IMR-90 (cell line): ENCODE measurements around the gene HOXB8. TPM values are rescaled to one million over a fixed set of nuclear protein-coding genes. Genes with fewer than 3 reads are reported as not detected.

Experiments
- ATAC-seq: fragments of 200-7000 bp; cut with Tn5 transposase; 2 replicates; pipeline ENCODE4 v1.9.1; 2020; ENCODE audit warnings: low read depth, mild to moderate bottlenecking, moderate library complexity
- BruUV-seq: library from RNA; stranded (reverse); fragments of 400-500 nt; replicated peaks from 2 replicates; lab custom pipeline; 2021; lab: Mats Ljungman, UMichigan
- CTCF ChIA-PET: fragments of 300-600 bp; formaldehyde crosslinking; extraction: SDS; loops from one replicate; lab custom pipeline; 2021; ENCODE audit warnings: antibody characterized with exemption; lab: Yijun Ruan, JAX
- POLR2A ChIA-PET: fragments of 300-600 bp; sonication (Branson Sonifier 250); formaldehyde crosslinking; loops from one replicate; lab custom pipeline; 2022; ENCODE audit warnings: antibody characterized with exemption; ENCODE audit not compliant: unreplicated experiment; lab: Charles Lee
- DNase-seq: peaks from one replicate; pipeline ENCODE4 v3.0.0; 2013
- H2AFZ ChIP-seq: replicated peaks from 2 replicates; pipeline ENCODE3; 2013; ENCODE audit warnings: low read length, mild to moderate bottlenecking; ENCODE audit not compliant: poor library complexity
- H2AK5ac ChIP-seq: 2 replicates; pipeline ENCODE4 v1.6.1; 2013; ENCODE audit warnings: low read depth, low read length, inconsistent platforms
- H2AK9ac ChIP-seq: replicated peaks from 2 replicates; pipeline ENCODE3; 2013; ENCODE audit warnings: mild to moderate bottlenecking, low read depth, low read length, moderate library complexity; ENCODE audit not compliant: poor library complexity
- H2BK120ac ChIP-seq: 2 replicates; pipeline ENCODE4 v1.6.1; 2013; ENCODE audit warnings: low read depth, low read length, inconsistent platforms
- H2BK15ac ChIP-seq: 3 replicates; pipeline ENCODE4 v1.6.1; 2013; ENCODE audit warnings: low read depth, low read length, inconsistent platforms
- H2BK20ac ChIP-seq: 2 replicates; pipeline ENCODE4 v1.6.1; 2013; ENCODE audit warnings: low read depth, mild to moderate bottlenecking, inconsistent platforms, low read length, moderate library complexity
- H2BK5ac ChIP-seq: 2 replicates; pipeline ENCODE4 v1.6.1; 2013; ENCODE audit warnings: mild to moderate bottlenecking, low read depth, low read length, inconsistent platforms; ENCODE audit not compliant: poor library complexity, severe bottlenecking
- H3K14ac ChIP-seq: replicated peaks from 2 replicates; pipeline ENCODE4 v1.6.1; 2013; ENCODE audit warnings: low read depth, low read length, inconsistent platforms
- H3K18ac ChIP-seq: 2 replicates; pipeline ENCODE4 v1.6.1; 2013; ENCODE audit warnings: low read depth, low read length, control low read depth
- H3K23ac ChIP-seq: 2 replicates; pipeline ENCODE4 v1.6.1; 2013; ENCODE audit warnings: low read depth, low read length, inconsistent platforms
- H3K27ac ChIP-seq: 2 replicates; pipeline ENCODE4 v1.5.1; 2013; ENCODE audit warnings: mild to moderate bottlenecking, control low read depth, low read length; ENCODE audit not compliant: insufficient read depth
- H3K27me3 ChIP-seq: 2 replicates; pipeline ENCODE4 v1.6.1; 2013; ENCODE audit warnings: low read length; ENCODE audit not compliant: control insufficient read depth, insufficient read depth
- H3K36me3 ChIP-seq: 2 replicates; pipeline ENCODE4 v1.6.1; 2013; ENCODE audit warnings: low read length, mixed read lengths; ENCODE audit not compliant: control insufficient read depth, insufficient read depth
- H3K4ac ChIP-seq: 2 replicates; pipeline ENCODE4 v1.6.1; 2013; ENCODE audit warnings: low read depth, low read length, inconsistent platforms
- H3K4me1 ChIP-seq: 2 replicates; pipeline ENCODE4 v1.6.1; 2013; ENCODE audit warnings: low read length, mixed read lengths; ENCODE audit not compliant: control insufficient read depth, insufficient read depth
- H3K4me2 ChIP-seq: 2 replicates; pipeline ENCODE4 v1.6.1; 2013; ENCODE audit warnings: low read depth, mild to moderate bottlenecking, control low read depth, low read length, moderate library complexity
- H3K4me3 ChIP-seq: 2 replicates; pipeline ENCODE4 v1.5.1; 2013; ENCODE audit warnings: low read depth, mild to moderate bottlenecking, control low read depth, low read length, moderate library complexity; ENCODE audit not compliant: insufficient read depth
- H3K56ac ChIP-seq: 2 replicates; pipeline ENCODE4 v1.6.1; 2013; ENCODE audit warnings: low read length, inconsistent platforms; ENCODE audit not compliant: insufficient read depth; ENCODE audit errors: extremely low read depth
- H3K79me1 ChIP-seq, 2 experiments: 2 replicates each; pipeline ENCODE4 v1.6.1; 2013; ENCODE audit warnings: low read length in 2 of 2, inconsistent platforms in 1 of 2, low read depth in 1 of 2
- H3K9ac ChIP-seq: 2 replicates; pipeline ENCODE4 v1.6.1; 2013; ENCODE audit warnings: low read depth, low read length, control low read depth
- H3K9me1 ChIP-seq: 2 replicates; pipeline ENCODE4 v1.6.1; 2013; ENCODE audit warnings: low read length, inconsistent platforms; ENCODE audit not compliant: insufficient read depth
- H3K9me3 ChIP-seq: 2 replicates; pipeline ENCODE4 v1.6.1; 2013; ENCODE audit warnings: low read length; ENCODE audit not compliant: control insufficient read depth, insufficient read depth
- H4K20me1 ChIP-seq: 2 replicates; pipeline ENCODE4 v1.6.1; 2013; ENCODE audit warnings: low read length, inconsistent platforms; ENCODE audit not compliant: insufficient read depth
- H4K5ac ChIP-seq: 2 replicates; pipeline ENCODE4 v1.6.1; 2013; ENCODE audit warnings: mild to moderate bottlenecking, low read depth, low read length, control low read depth
- H4K8ac ChIP-seq, 2 experiments: 2 replicates each; pipeline ENCODE4 v1.6.1; 2013; ENCODE audit warnings: low read depth in 2 of 2, low read length in 2 of 2, control low read depth in 1 of 2, inconsistent platforms in 1 of 2
- H4K91ac ChIP-seq: 2 replicates; pipeline ENCODE4 v1.6.1; 2013; ENCODE audit warnings: low read depth, low read length, inconsistent platforms; ENCODE audit not compliant: insufficient read depth
- BHLHE40 ChIP-seq: fragments of 150-350 bp; IDR thresholded peaks from 2 replicates; pipeline ENCODE4 v1.6.1; 2016; ENCODE audit warnings: mild to moderate bottlenecking, low read depth, low read length
- CEBPB ChIP-seq: IDR thresholded peaks from 2 replicates; pipeline ENCODE4 v1.6.1; 2012; ENCODE audit warnings: low read depth, low read length, improper control_type of control experiment
- MAFK ChIP-seq: IDR thresholded peaks from 2 replicates; pipeline ENCODE4 v1.6.1; 2012; ENCODE audit warnings: low read depth, low read length, improper control_type of control experiment
- MAZ ChIP-seq: IDR thresholded peaks from 2 replicates; pipeline ENCODE4 v1.6.1; 2012; ENCODE audit warnings: low read depth, mild to moderate bottlenecking, low read length, improper control_type of control experiment, moderate library complexity, borderline replicate concordance
- MXI1 ChIP-seq: IDR thresholded peaks from 2 replicates; pipeline ENCODE4 v1.6.1; 2012; ENCODE audit warnings: low read depth, mild to moderate bottlenecking, low read length, moderate library complexity, borderline replicate concordance
- NFE2L2 ChIP-seq: fragments of 150-350 bp; IDR thresholded peaks from 2 replicates; pipeline ENCODE4 v1.6.1; 2016; ENCODE audit warnings: low read depth, mild to moderate bottlenecking, low read length
- POLR2A ChIP-seq: IDR thresholded peaks from 2 replicates; pipeline ENCODE4 v1.6.1; 2012; ENCODE audit warnings: mild to moderate bottlenecking, low read depth, low read length
- WGBS, 2 experiments: methylation state at CpG; one replicate each; pipeline versions ENCODE4 v1.1.5 to v1.1.7; 2013; ENCODE audit warnings: missing lambda C conversion rate in 2 of 2; ENCODE audit not compliant: insufficient read length in 1 of 2; ENCODE audit errors: extremely low coverage in 2 of 2; 5-methylcytosine and 5-hydroxymethylcytosine counted together
- dilution Hi-C: fragments of 300-500 bp; cut with HindIII; formaldehyde crosslinking; loops from one replicate; pipeline ENCODE4 v1.14.3; 2018; ENCODE audit warnings: low sequenced_read_pairs; ENCODE audit not compliant: unreplicated experiment
- in situ Hi-C: fragments of 300-500 bp; cut with MboI; formaldehyde crosslinking; loops from 3 replicates; pipeline ENCODE4 v1.14.3; 2019; ENCODE audit warnings: low sequenced_read_pairs, inconsistent platforms, mixed read lengths
- intact Hi-C: fragments of 100-400 bp; cut with micrococcal nuclease; formaldehyde crosslinking; loops from 2 replicates; pipeline ENCODE4 v1.10.0; 2022
- polyA plus RNA-seq, 3 experiments: library from polyadenylated mRNA; depleted of rRNA; stranded (reverse); fragments of >200 nt; gene quantifications; 2 replicates each; pipeline ENCODE4 v1.2.3, GENCODE V29; 2012; ENCODE audit warnings: low replicate concordance in 1 of 3
- total RNA-seq: library from RNA; depleted of rRNA; stranded (reverse); fragments of >200 nt; gene quantifications from 2 replicates; pipeline ENCODE4 v1.2.3, GENCODE V29; 2012
- TF ChIP-seq, protein P1 (sequence below): fragments of 150-350 bp; IDR thresholded peaks from 2 replicates; pipeline ENCODE4 v1.6.1; 2016; ENCODE audit warnings: low read depth, mild to moderate bottlenecking, low read length, moderate library complexity, borderline replicate concordance

HOXB8 gene
- total and polyA plus RNA-seq, 2 of the 4 experiments (the other 2 are of a cell fraction): 0.54 to 5.3 TPM

DNA sequence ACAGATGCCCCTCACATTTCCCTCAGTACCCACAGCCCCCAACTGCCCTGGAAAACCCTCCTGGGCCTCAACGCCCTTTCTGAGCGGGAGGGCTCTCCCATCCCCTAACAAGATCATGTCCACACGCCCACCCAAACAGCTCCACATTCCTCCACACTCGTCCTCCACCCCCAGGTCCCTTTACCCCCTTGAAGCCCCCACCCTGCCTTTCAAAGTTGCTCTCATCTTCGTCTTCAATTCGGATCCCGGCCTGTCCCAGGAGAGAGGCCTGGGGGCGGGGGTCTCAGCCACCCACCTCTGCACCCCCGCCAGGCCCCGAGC, 51.3 kb downstream of the HOXB8 start (continued):
- TF ChIP-seq MAFK (no peak), POLR2A (no peak), BHLHE40 (no peak), CEBPB (no peak), MAZ (no peak), MXI1 (no peak), NFE2L2 (no peak)

DNA sequence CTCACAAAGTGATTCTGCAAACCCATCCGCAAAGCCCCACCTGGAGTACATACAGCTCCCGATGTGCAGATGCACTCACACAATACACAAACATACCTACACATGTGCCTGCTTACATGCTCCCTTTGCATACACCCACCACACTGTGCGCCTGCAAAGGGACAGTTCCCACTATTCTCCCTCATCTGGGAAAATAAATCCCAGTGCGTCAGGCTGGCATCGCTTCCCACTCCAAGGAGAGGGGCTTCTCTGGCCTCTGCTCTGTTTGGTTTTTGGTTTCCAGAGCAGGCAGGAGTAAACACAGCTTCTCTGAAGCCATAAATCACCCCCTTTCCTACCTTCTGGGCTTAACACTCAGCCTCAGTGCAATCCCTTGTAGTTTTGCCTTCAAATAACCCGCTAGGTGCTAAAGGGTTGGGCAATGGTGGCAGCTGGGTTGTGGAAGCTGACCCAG, 51.7 kb downstream of the HOXB8 start:
- Histone ChIP-seq H3K36me3 (peaks cover 39% of the 10 kb centered on the region; the same call in 1 of the 2 replicates), H4K91ac (peak overlapping the region; percentile 42), H3K9me1 (peaks cover 23% of the 10 kb centered on the region), H3K27ac (peak overlapping the region; percentile 93), H3K9me3 (no peaks in the 10 kb centered on the region), H4K5ac (peak overlapping the region; percentile 86), H3K14ac (peak overlapping the region; percentile 91), H2BK15ac (peak overlapping the region; percentile 6; the same call in 1 of the 3 replicates), H3K18ac (peak overlapping the region; percentile 81), H2BK5ac (peak overlapping the region; percentile 80), H3K4me2 (peak overlapping the region; percentile 88), H3K27me3 (no peaks in the 10 kb centered on the region), H3K4me3 (peak overlapping the region; percentile 46), H3K23ac (peak overlapping the region; percentile 96), H3K79me1 (peaks cover 0 to 24% of the 10 kb centered on the region in 2 experiments; a peak in 2 of 4 replicates), H2AFZ (no peak overlapping the region), H2AK9ac (peak overlapping the region; percentile 88), H2BK20ac (peak overlapping the region; percentile 3; the same call in 1 of the 2 replicates), H2BK120ac (peak overlapping the region; percentile 29), H4K20me1 (peaks cover 32% of the 10 kb centered on the region), H3K4me1 (peaks cover 80% of the 10 kb centered on the region), H4K8ac (peak overlapping the region; percentile 38 to 73; a peak in 2 of 4 replicates), H3K9ac (peak overlapping the region; percentile 78), H2AK5ac (peak overlapping the region; percentile 46; the same call in 1 of the 2 replicates), H3K4ac (peak overlapping the region; percentile 91), H3K56ac (peak overlapping the region; percentile 67; the same call in 1 of the 2 replicates)
- CTCF ChIA-PET: interaction anchor here (0.6 to 1.4 kb wide), 2 partner anchors 70 to 677 kb away, joined by 3 to 6 read pairs; no protein-coding TSS in a partner anchor
- DNase-seq (peak; percentile 72), ATAC-seq (no peak)
- no peak for TF ChIP-seq MAZ
- TF ChIP-seq CEBPB: peak; percentile 43; the same call in 1 of the 2 replicates
- TF ChIP-seq, protein P1, sequence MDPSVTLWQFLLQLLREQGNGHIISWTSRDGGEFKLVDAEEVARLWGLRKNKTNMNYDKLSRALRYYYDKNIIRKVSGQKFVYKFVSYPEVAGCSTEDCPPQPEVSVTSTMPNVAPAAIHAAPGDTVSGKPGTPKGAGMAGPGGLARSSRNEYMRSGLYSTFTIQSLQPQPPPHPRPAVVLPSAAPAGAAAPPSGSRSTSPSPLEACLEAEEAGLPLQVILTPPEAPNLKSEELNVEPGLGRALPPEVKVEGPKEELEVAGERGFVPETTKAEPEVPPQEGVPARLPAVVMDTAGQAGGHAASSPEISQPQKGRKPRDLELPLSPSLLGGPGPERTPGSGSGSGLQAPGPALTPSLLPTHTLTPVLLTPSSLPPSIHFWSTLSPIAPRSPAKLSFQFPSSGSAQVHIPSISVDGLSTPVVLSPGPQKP: no peak
- TF ChIP-seq MXI1: peak; percentile 29; the same call in 1 of the 2 replicates
- intact Hi-C loops: no loop called here
- in situ Hi-C loops: no loop called here
- BruUV-seq: no TSS peak
- POLR2A ChIA-PET: interaction anchor here (0.5 to 0.9 kb wide), 4 partner anchors 13 to 437 kb away, joined by 3 to 9 read pairs (median 3); no protein-coding TSS in a partner anchor
- dilution Hi-C loops: no loop called here
- 18% methylated on average over 3 of the region's 6 CpGs; no CpG with 5 or more reads in 1 of the 2 experiments for WGBS, 2 experiments
